ENCODE measurements around the gene CDHR1. TPM values are rescaled to one million over a fixed set of nuclear protein-coding genes. Genes with fewer than 3 reads are reported as not detected.

The CDHR1 gene
- total and polyA plus RNA-seq, 2 of the 8 experiments (the other 6 are each of a cell fraction or from before 2014, with no cell fraction given), result 3.9 to 10.5 TPM

GRCh38 chr10:84149854-84150253 is 44.5 kb upstream of the CDHR1 start:
- Histone ChIP-seq H3K4me2 (ENCODE audit: insufficient read depth in 1 of 2, low read depth in 2 of 2, low read length in 2 of 2) (no peak overlapping the region), H4K5ac (ENCODE audit: insufficient read length, low read depth, low read length) (no peak overlapping the region), H3K27ac (ENCODE audit: low read depth, low read length) (no peak overlapping the region), H3K79me1 (ENCODE audit: low read depth, low read length) (no peaks in the 10 kb centered on the region), H3K4me1 (replicated peaks in 1 of 4; ENCODE audit: control insufficient read depth in 3 of 4, insufficient read depth in 4 of 4, low read length in 3 of 4) (no peaks in the 10 kb centered on the region), H3K56ac (replicated peaks; ENCODE audit: insufficient read length, low read depth, low read length) (no peak overlapping the region), H3K23ac (ENCODE audit: insufficient read length) (no peak overlapping the region), H3K18ac (ENCODE audit: extremely low read depth, low read length) (no peak overlapping the region), H3K23me2 (ENCODE audit: low read depth, low read length) (no peaks in the 10 kb centered on the region), H3K4me3 (ENCODE audit: extremely low read depth in 1 of 4, insufficient read depth in 2 of 4, low read depth in 3 of 4, low read length in 4 of 4) (no peak overlapping the region), H2BK20ac (ENCODE audit: low read length) (no peak overlapping the region), H2BK15ac (ENCODE audit: low read length) (no peak overlapping the region), H4K8ac (ENCODE audit: extremely low read depth, insufficient read depth, low read length) (no peak overlapping the region), H4K91ac (replicated peaks; ENCODE audit: insufficient read length, low read length) (no peak overlapping the region), H3K9ac (replicated peaks in 1 of 4; ENCODE audit: extremely low read depth in 1 of 4, low read depth in 3 of 4, low read length in 3 of 4) (no peak overlapping the region), H3K79me2 (ENCODE audit: control insufficient read depth in 1 of 2, insufficient read depth in 2 of 2, low read length in 2 of 2) (no peaks in the 10 kb centered on the region), H2BK5ac (ENCODE audit: low read depth, low read length) (no peak overlapping the region), H4K20me1 (replicated peaks in 1 of 2; ENCODE audit: control insufficient read depth in 1 of 2, insufficient read depth in 2 of 2, low read length in 2 of 2) (no peaks in the 10 kb centered on the region), H3K36me3 (ENCODE audit: control insufficient read depth in 2 of 4, insufficient read depth in 4 of 4, low read length in 3 of 4) (peaks cover 3 to 71% (median 46%) of the 10 kb centered on the region in 4 experiments; a peak in 7 of 8 replicates), H2AK5ac (ENCODE audit: low read depth, low read length) (no peak overlapping the region), H3K4ac (replicated peaks; ENCODE audit: insufficient read length, low read depth, low read length) (no peak overlapping the region), H3K14ac (ENCODE audit: insufficient read length) (no peak overlapping the region), H2BK120ac (replicated peaks; ENCODE audit: low read depth, low read length) (no peak overlapping the region), H3K9me3 (ENCODE audit: insufficient read depth in 2 of 2, low read depth in 1 of 2, low read length in 1 of 2) (no peaks in the 10 kb centered on the region), H2BK12ac (ENCODE audit: low read depth, low read length) (no peak overlapping the region), H3K27me3 (replicated peaks in 1 of 4; ENCODE audit: control insufficient read depth in 3 of 4, extremely low read depth in 1 of 4, insufficient read depth in 3 of 4, low read length in 3 of 4) (no peaks in the 10 kb centered on the region), H2AFZ (ENCODE audit: low read length) (no peak overlapping the region)
- POLR2A ChIA-PET (ENCODE audit: partially characterized antibody), result interaction anchor here (1.7 kb wide), 1 partner anchor 10 kb away, joined by 8 read pairs; the partner anchor contains the start of gene GHITM
- DNase-seq (ENCODE audit: low read depth in 1 of 2, low spot score in 2 of 2) (no peak), FAIRE-seq (no peak)
- CTCF ChIA-PET (ENCODE audit: partially characterized antibody), result interaction anchor here (1.4 to 12.2 kb wide), 8 partner anchors 11 to 107 kb away, joined by 3 to 248 read pairs (median 29); partner anchors contain the start of genes CDHR1 and GHITM
- TF ChIP-seq PHF8 (conservative IDR thresholded peaks at IDR 0.05; ENCODE audit: low read depth, low read length), result no peak
- no peak for TF ChIP-seq SP1 (IDR thresholded peaks at IDR 0.05; ENCODE audit: low read depth, low read length)
- TF ChIP-seq TAF7 (optimal IDR thresholded peaks at IDR 0.05; ENCODE audit: borderline replicate concordance, low read depth, low read length), result no peak
- TF ChIP-seq MAFK (IDR thresholded peaks at IDR 0.05; ENCODE audit: low read depth, low read length), result no peak
- TF ChIP-seq JUND (IDR thresholded peaks at IDR 0.05; ENCODE audit: low read length), result no peak
- TF ChIP-seq JUN (IDR thresholded peaks at IDR 0.05; ENCODE audit: low read depth, low read length), result no peak
- no peak for TF ChIP-seq EGR1 (IDR thresholded peaks at IDR 0.05; ENCODE audit: borderline replicate concordance, low read depth, low read length)
- TF ChIP-seq POLR2A (IDR thresholded peaks at IDR 0.05; ENCODE audit: control extremely low read depth in 1 of 2, low read depth in 2 of 2, low read length in 2 of 2), result no peak
- TF ChIP-seq MAX (IDR thresholded peaks at IDR 0.05), result no peak
- no peak for TF ChIP-seq SIX5 (IDR thresholded peaks at IDR 0.05; ENCODE audit: low read depth, low read length)
- no peak for TF ChIP-seq GTF2F1 (IDR thresholded peaks at IDR 0.05; ENCODE audit: borderline replicate concordance, low read depth, low read length)
- WGBS, 2 experiments (ENCODE audit: extremely low coverage in 1 of 2, insufficient coverage in 1 of 2, insufficient read length in 1 of 2, insufficient replicate concordance in 2 of 2, low coverage in 1 of 2, low lambda C conversion rate in 2 of 2, missing lambda C conversion rate in 1 of 2), result 91% methylated on average over 2 of the region's 2 CpGs; no CpG with 5 or more reads in 1 of the 2 experiments

Measured in H1 (cell line).